ENCODE data around the gene IPCEF1.

The IPCEF1 gene

GRCh38 chr6:154301839-154302752, 54.5 kb downstream of the IPCEF1 start:
- H3K4me3 ChIP-seq (ENCODE audit: low read depth in 1 of 5, low read length in 5 of 5): no peak overlapping the region
- no peaks in the 10 kb centered on the region for H3K27me3 ChIP-seq (ENCODE audit: control insufficient read depth in 5 of 5, insufficient read depth in 4 of 5, low read length in 5 of 5)
- peaks cover 0 to 7% (median 2%) of the 10 kb centered on the region in 5 donors for H3K4me1 ChIP-seq (ENCODE audit: control insufficient read depth in 5 of 5, insufficient read depth in 5 of 5, low read length in 5 of 5)
- H3K36me3 ChIP-seq (ENCODE audit: control insufficient read depth in 5 of 5, insufficient read depth in 5 of 5, low read length in 5 of 5): no peaks in the 10 kb centered on the region
- H3K27ac ChIP-seq (ENCODE audit: low read depth, low read length): no peak overlapping the region
- no peaks in the 10 kb centered on the region for H3K9me3 ChIP-seq (ENCODE audit: control insufficient read depth in 5 of 5, low read length in 5 of 5)
- no peak overlapping the region for H3K9ac ChIP-seq (ENCODE audit: low read length in 5 of 5)

GRCh38 chr6:154301086-154301625, 55.4 kb downstream of the IPCEF1 start:
- no peaks in the 10 kb centered on the region for H3K9me3 ChIP-seq (ENCODE audit: control insufficient read depth in 5 of 5, low read length in 5 of 5)
- no peaks in the 10 kb centered on the region for H3K36me3 ChIP-seq (ENCODE audit: control insufficient read depth in 5 of 5, insufficient read depth in 5 of 5, low read length in 5 of 5)
- peaks cover 0 to 7% (median 2%) of the 10 kb centered on the region in 5 donors for H3K4me1 ChIP-seq (ENCODE audit: control insufficient read depth in 5 of 5, insufficient read depth in 5 of 5, low read length in 5 of 5)
- H3K9ac ChIP-seq (ENCODE audit: low read length in 5 of 5): no peak overlapping the region
- no peaks in the 10 kb centered on the region for H3K27me3 ChIP-seq (ENCODE audit: control insufficient read depth in 5 of 5, insufficient read depth in 4 of 5, low read length in 5 of 5)
- H3K27ac ChIP-seq (ENCODE audit: low read depth, low read length): no peak overlapping the region
- no peak overlapping the region for H3K4me3 ChIP-seq (ENCODE audit: low read depth in 1 of 5, low read length in 5 of 5)

GRCh38 chr6:154298297-154298696, 58.3 kb downstream of the IPCEF1 start:
- no peak overlapping the region for H3K9ac ChIP-seq (ENCODE audit: low read length in 5 of 5)
- no peaks in the 10 kb centered on the region for H3K9me3 ChIP-seq (ENCODE audit: control insufficient read depth in 5 of 5, low read length in 5 of 5)
- H3K4me3 ChIP-seq (ENCODE audit: low read depth in 1 of 5, low read length in 5 of 5): no peak overlapping the region
- H3K27me3 ChIP-seq (ENCODE audit: control insufficient read depth in 5 of 5, insufficient read depth in 4 of 5, low read length in 5 of 5): no peaks in the 10 kb centered on the region
- H3K36me3 ChIP-seq (ENCODE audit: control insufficient read depth in 5 of 5, insufficient read depth in 5 of 5, low read length in 5 of 5): no peaks in the 10 kb centered on the region
- H3K4me1 ChIP-seq (ENCODE audit: control insufficient read depth in 5 of 5, insufficient read depth in 5 of 5, low read length in 5 of 5): peaks cover 0 to 7% (median 2%) of the 10 kb centered on the region in 5 donors
- no peak overlapping the region for H3K27ac ChIP-seq (ENCODE audit: low read depth, low read length)

GRCh38 chr6:154297721-154298120, 58.9 kb downstream of the IPCEF1 start:
- Histone ChIP-seq H3K4me3 (ENCODE audit: low read depth in 1 of 5, low read length in 5 of 5) (no peak overlapping the region), H3K9me3 (ENCODE audit: control insufficient read depth in 5 of 5, low read length in 5 of 5) (no peaks in the 10 kb centered on the region), H3K27ac (ENCODE audit: low read depth, low read length) (no peak overlapping the region)

GRCh38 chr6:154297210-154297609, 59.4 kb downstream of the IPCEF1 start:
- Histone ChIP-seq H3K9ac (ENCODE audit: low read length in 5 of 5) (no peak overlapping the region), H3K27me3 (ENCODE audit: control insufficient read depth in 5 of 5, insufficient read depth in 4 of 5, low read length in 5 of 5) (no peaks in the 10 kb centered on the region), H3K9me3 (ENCODE audit: control insufficient read depth in 5 of 5, low read length in 5 of 5) (no peaks in the 10 kb centered on the region), H3K27ac (ENCODE audit: low read depth, low read length) (no peak overlapping the region), H3K36me3 (ENCODE audit: control insufficient read depth in 5 of 5, insufficient read depth in 5 of 5, low read length in 5 of 5) (no peaks in the 10 kb centered on the region), H3K4me1 (ENCODE audit: control insufficient read depth in 5 of 5, insufficient read depth in 5 of 5, low read length in 5 of 5) (peaks cover 0 to 4% (median 3%) of the 10 kb centered on the region in 5 donors), H3K4me3 (ENCODE audit: low read depth in 1 of 5, low read length in 5 of 5) (no peak overlapping the region)

More at GRCh38 chr6:154297721-154298120, 58.9 kb downstream of the IPCEF1 start:
- H3K36me3 ChIP-seq (ENCODE audit: control insufficient read depth in 5 of 5, insufficient read depth in 5 of 5, low read length in 5 of 5): no peaks in the 10 kb centered on the region
- H3K4me1 ChIP-seq (ENCODE audit: control insufficient read depth in 5 of 5, insufficient read depth in 5 of 5, low read length in 5 of 5): peaks cover 0 to 7% (median 2%) of the 10 kb centered on the region in 5 donors
- no peaks in the 10 kb centered on the region for H3K27me3 ChIP-seq (ENCODE audit: control insufficient read depth in 5 of 5, insufficient read depth in 4 of 5, low read length in 5 of 5)
- no peak overlapping the region for H3K9ac ChIP-seq (ENCODE audit: low read length in 5 of 5)

- Histone ChIP-seq H3K9me3 (ENCODE audit: control insufficient read depth in 5 of 5, low read length in 5 of 5) (no peaks in the 10 kb centered on the region), H3K4me3 (ENCODE audit: low read depth in 1 of 5, low read length in 5 of 5) (no peak overlapping the region), H3K9ac (ENCODE audit: low read length in 5 of 5) (no peak overlapping the region), H3K4me1 (ENCODE audit: control insufficient read depth in 5 of 5, insufficient read depth in 5 of 5, low read length in 5 of 5) (peaks cover 0 to 4% (median 0%) of the 10 kb centered on the region in 5 donors), H3K36me3 (ENCODE audit: control insufficient read depth in 5 of 5, insufficient read depth in 5 of 5, low read length in 5 of 5) (no peaks in the 10 kb centered on the region), H3K27me3 (ENCODE audit: control insufficient read depth in 5 of 5, insufficient read depth in 4 of 5, low read length in 5 of 5) (no peaks in the 10 kb centered on the region), H3K27ac (ENCODE audit: low read depth, low read length) (no peak overlapping the region)
Measured at GRCh38 chr6:154295733-154296132, 60.9 kb downstream of the IPCEF1 start.

GRCh38 chr6:154292855-154293519, 63.6 kb downstream of the IPCEF1 start:
- Histone ChIP-seq H3K27ac (ENCODE audit: low read depth, low read length) (no peak overlapping the region), H3K4me3 (ENCODE audit: low read depth in 1 of 5, low read length in 5 of 5) (no peak overlapping the region), H3K27me3 (ENCODE audit: control insufficient read depth in 5 of 5, insufficient read depth in 4 of 5, low read length in 5 of 5) (no peaks in the 10 kb centered on the region), H3K9ac (ENCODE audit: low read length in 5 of 5) (no peak overlapping the region), H3K9me3 (ENCODE audit: control insufficient read depth in 5 of 5, low read length in 5 of 5) (peaks cover 0 to 6% (median 0%) of the 10 kb centered on the region in 5 donors), H3K36me3 (ENCODE audit: control insufficient read depth in 5 of 5, insufficient read depth in 5 of 5, low read length in 5 of 5) (no peaks in the 10 kb centered on the region), H3K4me1 (ENCODE audit: control insufficient read depth in 5 of 5, insufficient read depth in 5 of 5, low read length in 5 of 5) (peaks cover 0 to 4% (median 2%) of the 10 kb centered on the region in 5 donors)

GRCh38 chr6:154292066-154292465, 64.5 kb downstream of the IPCEF1 start:
- H3K36me3 ChIP-seq (ENCODE audit: control insufficient read depth in 5 of 5, insufficient read depth in 5 of 5, low read length in 5 of 5): no peaks in the 10 kb centered on the region
- no peak overlapping the region for H3K4me3 ChIP-seq (ENCODE audit: low read depth in 1 of 5, low read length in 5 of 5)
- no peak overlapping the region for H3K9ac ChIP-seq (ENCODE audit: low read length in 5 of 5)
- no peaks in the 10 kb centered on the region for H3K27me3 ChIP-seq (ENCODE audit: control insufficient read depth in 5 of 5, insufficient read depth in 4 of 5, low read length in 5 of 5)
- peaks cover 0 to 6% (median 0%) of the 10 kb centered on the region in 5 donors for H3K9me3 ChIP-seq (ENCODE audit: control insufficient read depth in 5 of 5, low read length in 5 of 5)
- peaks cover 0 to 4% (median 0%) of the 10 kb centered on the region in 5 donors for H3K4me1 ChIP-seq (ENCODE audit: control insufficient read depth in 5 of 5, insufficient read depth in 5 of 5, low read length in 5 of 5)
- no peak overlapping the region for H3K27ac ChIP-seq (ENCODE audit: low read depth, low read length)

GRCh38 chr6:154289818-154290508, 66.6 kb downstream of the IPCEF1 start:
- Histone ChIP-seq H3K9ac (ENCODE audit: low read length in 5 of 5) (no peak overlapping the region), H3K4me3 (ENCODE audit: low read depth in 1 of 5, low read length in 5 of 5) (no peak overlapping the region), H3K36me3 (ENCODE audit: control insufficient read depth in 5 of 5, insufficient read depth in 5 of 5, low read length in 5 of 5) (no peaks in the 10 kb centered on the region), H3K4me1 (ENCODE audit: control insufficient read depth in 5 of 5, insufficient read depth in 5 of 5, low read length in 5 of 5) (peaks cover 0 to 4% (median 0%) of the 10 kb centered on the region in 5 donors), H3K9me3 (ENCODE audit: control insufficient read depth in 5 of 5, low read length in 5 of 5) (peaks cover 0 to 6% (median 0%) of the 10 kb centered on the region in 5 donors), H3K27ac (ENCODE audit: low read depth, low read length) (no peak overlapping the region), H3K27me3 (ENCODE audit: control insufficient read depth in 5 of 5, insufficient read depth in 4 of 5, low read length in 5 of 5) (no peaks in the 10 kb centered on the region)

Measured in subcutaneous abdominal adipose tissue (tissue), 5 donors.